ENCODE data around the gene MYZAP. TPM values are rescaled to one million over a fixed set of nuclear protein-coding genes. Genes with fewer than 3 reads are reported as not detected.

The MYZAP gene
- total and polyA plus RNA-seq, 2 experiments from 2014 or later, result 1.0 to 1.5 TPM

DNA sequence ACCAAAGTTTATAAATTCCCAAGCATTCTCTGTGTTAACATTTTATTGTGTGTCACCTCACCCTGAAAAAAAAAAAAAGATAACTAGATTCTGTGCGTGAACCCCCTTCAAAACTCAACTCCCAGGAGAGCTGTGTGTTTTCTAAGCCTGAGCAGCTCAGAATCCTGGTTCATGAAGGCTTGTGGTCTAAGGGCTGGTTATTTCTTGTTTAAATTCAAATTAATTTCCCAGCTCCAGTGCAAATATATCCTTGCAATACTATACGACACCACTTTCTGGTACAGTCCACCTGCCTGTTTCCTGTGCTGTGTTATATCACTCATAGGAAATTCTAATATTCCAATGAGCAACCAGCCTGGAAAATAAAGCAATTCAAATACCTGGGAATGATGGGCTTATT, 23.4 kb upstream of the MYZAP start:
- H3F3A ChIP-seq (replicated peaks; ENCODE audit: low read depth), result no peaks in the 10 kb centered on the region
- peaks cover 7% of the 10 kb centered on the region; the same call in 1 of the 2 replicates for H3K4me1 ChIP-seq (ENCODE audit: insufficient read depth)
- no peaks in the 10 kb centered on the region for H3K79me2 ChIP-seq (replicated peaks; ENCODE audit: insufficient read depth)
- Mint-ChIP-seq H3K9me3 (no peaks in the 10 kb centered on the region), H3K36me3 (ENCODE audit: low read depth) (no peaks in the 10 kb centered on the region), H3K27me3 (ENCODE audit: insufficient read depth, low read depth, poor library complexity) (peaks cover 1% of the 10 kb centered on the region), H3K4me1 (peaks cover 15% of the 10 kb centered on the region), H3K27ac (no peak overlapping the region), H3K4me3 (no peak overlapping the region)
- no peaks in the 10 kb centered on the region for H3K9me2 ChIP-seq (ENCODE audit: insufficient read depth)
- H2AFZ ChIP-seq, result no peak overlapping the region
- H3K4me2 ChIP-seq, result no peak overlapping the region
- DNase-seq (ENCODE audit: low spot score), result no peak
- TF ChIP-seq NANOG (IDR thresholded peaks at IDR 0.05; ENCODE audit: borderline replicate concordance) (no peak), ZNF114 (CRISPR knock-in tag; IDR thresholded peaks at IDR 0.05) (no peak), STAT1 (IDR thresholded peaks at IDR 0.05; ENCODE audit: unreplicated experiment) (no peak), EZH2phosphoT487 (IDR thresholded peaks at IDR 0.05; ENCODE audit: unreplicated experiment) (no peak)
- TF ChIP-seq, protein P1, sequence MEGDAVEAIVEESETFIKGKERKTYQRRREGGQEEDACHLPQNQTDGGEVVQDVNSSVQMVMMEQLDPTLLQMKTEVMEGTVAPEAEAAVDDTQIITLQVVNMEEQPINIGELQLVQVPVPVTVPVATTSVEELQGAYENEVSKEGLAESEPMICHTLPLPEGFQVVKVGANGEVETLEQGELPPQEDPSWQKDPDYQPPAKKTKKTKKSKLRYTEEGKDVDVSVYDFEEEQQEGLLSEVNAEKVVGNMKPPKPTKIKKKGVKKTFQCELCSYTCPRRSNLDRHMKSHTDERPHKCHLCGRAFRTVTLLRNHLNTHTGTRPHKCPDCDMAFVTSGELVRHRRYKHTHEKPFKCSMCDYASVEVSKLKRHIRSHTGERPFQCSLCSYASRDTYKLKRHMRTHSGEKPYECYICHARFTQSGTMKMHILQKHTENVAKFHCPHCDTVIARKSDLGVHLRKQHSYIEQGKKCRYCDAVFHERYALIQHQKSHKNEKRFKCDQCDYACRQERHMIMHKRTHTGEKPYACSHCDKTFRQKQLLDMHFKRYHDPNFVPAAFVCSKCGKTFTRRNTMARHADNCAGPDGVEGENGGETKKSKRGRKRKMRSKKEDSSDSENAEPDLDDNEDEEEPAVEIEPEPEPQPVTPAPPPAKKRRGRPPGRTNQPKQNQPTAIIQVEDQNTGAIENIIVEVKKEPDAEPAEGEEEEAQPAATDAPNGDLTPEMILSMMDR (conservative IDR thresholded peaks at IDR 0.05; ENCODE audit: low read depth in 2 of 2), result no peak
- TF ChIP-seq, protein P2, sequence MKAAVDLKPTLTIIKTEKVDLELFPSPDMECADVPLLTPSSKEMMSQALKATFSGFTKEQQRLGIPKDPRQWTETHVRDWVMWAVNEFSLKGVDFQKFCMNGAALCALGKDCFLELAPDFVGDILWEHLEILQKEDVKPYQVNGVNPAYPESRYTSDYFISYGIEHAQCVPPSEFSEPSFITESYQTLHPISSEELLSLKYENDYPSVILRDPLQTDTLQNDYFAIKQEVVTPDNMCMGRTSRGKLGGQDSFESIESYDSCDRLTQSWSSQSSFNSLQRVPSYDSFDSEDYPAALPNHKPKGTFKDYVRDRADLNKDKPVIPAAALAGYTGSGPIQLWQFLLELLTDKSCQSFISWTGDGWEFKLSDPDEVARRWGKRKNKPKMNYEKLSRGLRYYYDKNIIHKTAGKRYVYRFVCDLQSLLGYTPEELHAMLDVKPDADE (IDR thresholded peaks at IDR 0.05), result no peak
- no peak overlapping the region for H3K27ac ChIP-seq (ENCODE audit: low read depth)
- no peaks in the 10 kb centered on the region for H3K27me3 ChIP-seq (ENCODE audit: insufficient read depth)
- no peak overlapping the region for H3K4me3 ChIP-seq
- no peaks in the 10 kb centered on the region for H4K20me1 ChIP-seq (replicated peaks; ENCODE audit: insufficient read depth)
- no peaks in the 10 kb centered on the region for H3K36me3 ChIP-seq (ENCODE audit: insufficient read depth)
- no peak for ATAC-seq

DNA sequence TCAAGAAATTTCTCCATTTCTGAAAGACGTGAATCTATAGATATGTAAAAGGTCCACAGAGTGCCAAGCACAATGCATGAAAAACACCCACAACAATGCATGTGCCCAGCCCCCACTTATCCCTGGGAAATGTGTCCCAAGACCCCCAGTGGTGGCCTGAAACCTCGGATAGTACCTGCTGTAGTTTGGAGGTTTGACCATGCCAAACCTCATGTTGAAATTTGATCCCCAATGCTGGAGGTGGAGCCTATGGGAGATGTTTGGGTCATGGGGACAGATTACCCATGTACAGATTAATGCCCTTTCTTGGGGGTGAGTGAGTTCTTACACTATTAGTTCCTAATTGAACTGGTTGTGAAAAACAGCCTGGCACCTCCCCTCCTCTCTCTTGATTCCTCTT, 21.4 kb upstream of the MYZAP start:
- Mint-ChIP-seq H3K4me3 (no peak overlapping the region), H3K4me1 (peaks cover 12% of the 10 kb centered on the region), H3K27ac (no peak overlapping the region), H3K9me3 (no peaks in the 10 kb centered on the region), H3K27me3 (ENCODE audit: insufficient read depth, low read depth, poor library complexity) (no peaks in the 10 kb centered on the region), H3K36me3 (ENCODE audit: low read depth) (no peaks in the 10 kb centered on the region)
- TF ChIP-seq EZH2 (IDR thresholded peaks at IDR 0.05; ENCODE audit: low read depth, unreplicated experiment), result no peak
- no peak for TF ChIP-seq JUNB (IDR thresholded peaks at IDR 0.05; ENCODE audit: unreplicated experiment)
- no peak for TF ChIP-seq STAT1 (IDR thresholded peaks at IDR 0.05; ENCODE audit: unreplicated experiment)
- TF ChIP-seq EZH2phosphoT487 (IDR thresholded peaks at IDR 0.05; ENCODE audit: unreplicated experiment), result no peak
- TF ChIP-seq POLR2AphosphoS5 (IDR thresholded peaks at IDR 0.05; ENCODE audit: low read depth), result no peak
- Histone ChIP-seq H2AFZ (no peak overlapping the region), H3K27me3 (ENCODE audit: insufficient read depth) (no peaks in the 10 kb centered on the region), H3K9me2 (ENCODE audit: insufficient read depth) (no peaks in the 10 kb centered on the region; the same call in 1 of the 2 replicates), H3K4me1 (ENCODE audit: insufficient read depth) (peaks cover 6% of the 10 kb centered on the region; the same call in 1 of the 2 replicates), H3F3A (replicated peaks; ENCODE audit: low read depth) (no peaks in the 10 kb centered on the region), H3K79me2 (replicated peaks; ENCODE audit: insufficient read depth) (no peaks in the 10 kb centered on the region), H3K36me3 (ENCODE audit: insufficient read depth) (no peaks in the 10 kb centered on the region), H3K4me3 (no peak overlapping the region), H3K4me2 (no peak overlapping the region), H3K27ac (ENCODE audit: low read depth) (no peak overlapping the region), H4K20me1 (replicated peaks; ENCODE audit: insufficient read depth) (no peaks in the 10 kb centered on the region)
- ATAC-seq (peak; percentile 60), DNase-seq (ENCODE audit: low spot score) (peak; percentile 35)
